Hepatocyte (in vitro differentiated cells): ENCODE data around the gene SPATA31D3. TPM values are rescaled to one million over a fixed set of nuclear protein-coding genes. Genes with fewer than 3 reads are reported as not detected.
"Not testable (repeated sequence)": the region's sequence is repeated elsewhere in the genome, so short reads cannot be mapped to it uniquely, and the experiment has no call there.

Experiments used
- DNase-seq: peaks from one replicate; pipeline ENCODE4 v3.0.0-alpha.2; 2016; ENCODE audit warnings: low spot score
- H2AFZ ChIP-seq: fragments of 200-600 bp; sonication (generic); 2 replicates; pipeline ENCODE4 v1.6.0; 2016; ENCODE audit warnings: antibody characterized with exemption, mild to moderate bottlenecking
- H3K27ac ChIP-seq: fragments of 200-600 bp; sonication (generic); 2 replicates; pipeline ENCODE4 v1.5.1; 2016; ENCODE audit warnings: mild to moderate bottlenecking
- H3K27me3 ChIP-seq: fragments of 200-600 bp; sonication (generic); 2 replicates; pipeline ENCODE4 v1.6.1; 2016
- H3K36me3 ChIP-seq: fragments of 200-600 bp; sonication (generic); replicated peaks from 2 replicates; pipeline ENCODE4 v1.5.1; 2016; ENCODE audit warnings: low read depth; ENCODE audit not compliant: insufficient read depth
- H3K4me1 ChIP-seq: fragments of 200-600 bp; sonication (generic); 2 replicates; pipeline ENCODE4 v1.5.1; 2016; ENCODE audit warnings: mild to moderate bottlenecking, moderate library complexity; ENCODE audit not compliant: insufficient read depth
- H3K4me2 ChIP-seq: fragments of 200-600 bp; sonication (generic); 2 replicates; pipeline ENCODE4 v1.6.0; 2016
- H3K4me3 ChIP-seq: fragments of 200-600 bp; sonication (generic); 2 replicates; pipeline ENCODE4 v1.5.1; 2016; ENCODE audit warnings: mild to moderate bottlenecking
- H3K79me2 ChIP-seq: fragments of 200-600 bp; sonication (generic); 2 replicates; pipeline ENCODE4 v1.6.0; 2017; ENCODE audit warnings: mild to moderate bottlenecking
- H3K9me2 ChIP-seq: fragments of 200-600 bp; sonication (generic); replicated peaks from 2 replicates; pipeline ENCODE4 v1.6.0; 2017; ENCODE audit warnings: mild to moderate bottlenecking; ENCODE audit not compliant: insufficient read depth
- H3K9me3 ChIP-seq: fragments of 200-600 bp; sonication (generic); 2 replicates; pipeline ENCODE4 v1.5.1; 2016; ENCODE audit warnings: low read depth, mild to moderate bottlenecking
- H4K20me1 ChIP-seq: fragments of 200-600 bp; sonication (generic); 2 replicates; pipeline ENCODE4 v1.6.0; 2016; ENCODE audit warnings: mild to moderate bottlenecking; ENCODE audit not compliant: insufficient read depth, poor library complexity, severe bottlenecking
- EZH2 ChIP-seq: fragments of 200-600 bp; sonication (generic); IDR thresholded peaks from 2 replicates; pipeline ENCODE4 v1.6.1; 2016; ENCODE audit warnings: antibody characterized with exemption, mild to moderate bottlenecking, borderline replicate concordance
- EZH2phosphoT487 ChIP-seq: fragments of 200-600 bp; sonication (generic); IDR thresholded peaks from one replicate; pipeline ENCODE4 v1.6.1; 2018; ENCODE audit warnings: antibody characterized with exemption, mild to moderate bottlenecking, low read depth, moderate library complexity; ENCODE audit not compliant: unreplicated experiment, severe bottlenecking
- WGBS: methylation state at CpG from one replicate; pipeline ENCODE4 v1.1.6; 2016; ENCODE audit warnings: low lambda C conversion rate; ENCODE audit errors: missing lambda C conversion rate; 5-methylcytosine and 5-hydroxymethylcytosine counted together
- polyA plus RNA-seq: library from polyadenylated mRNA; unstranded; fragments of >200 nt; fragmentation: Nextera tagmentation; extraction: Ambion mirVana; gene quantifications from 2 replicates; pipeline ENCODE4 v1.2.1, GENCODE V29; 2016
- total RNA-seq: library from RNA; depleted of rRNA; stranded (reverse); fragments of >200 nt; gene quantifications from 2 replicates; pipeline ENCODE4 v1.2.3, GENCODE V29; 2014
- TF ChIP-seq, protein P1 (sequence below): fragments of 200-600 bp; sonication (generic); IDR thresholded peaks from 2 replicates; pipeline ENCODE4 v1.5.1; 2016; ENCODE audit warnings: antibody characterized with exemption, mild to moderate bottlenecking; ENCODE audit not compliant: poor library complexity

SPATA31D3 gene
- total RNA-seq = not detected in 2 replicates
- polyA plus RNA-seq = not detected in 2 replicates

DNA sequence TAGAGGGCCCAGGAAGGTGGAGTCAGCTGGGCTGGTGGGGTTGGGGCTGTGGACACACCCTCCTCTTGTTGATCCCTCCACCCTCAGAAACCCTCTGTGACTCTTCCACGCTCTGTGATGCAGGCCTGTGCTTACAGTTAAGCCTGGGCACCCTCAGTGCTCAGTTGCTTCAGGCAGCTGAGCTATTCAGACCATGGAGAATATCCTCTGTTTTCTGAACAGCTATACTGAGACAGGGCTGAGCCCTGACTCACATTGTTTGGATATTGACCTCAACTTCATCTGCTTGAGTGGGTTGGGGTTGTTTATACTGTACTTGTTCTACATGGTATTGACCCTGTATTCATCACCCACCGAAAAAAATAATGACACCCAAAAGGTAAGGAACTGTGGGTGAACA is at the start of gene SPATA31D3:
SPATA31D3 (plus strand) TSS at position 108 of the 400 bp plus-strand sequence; CDS start at position 194, 86 bp downstream.
- not testable (repeated sequence) for H3K9me3 ChIP-seq, H3K9me2 ChIP-seq, H3K27me3 ChIP-seq, H3K79me2 ChIP-seq, H3K4me2 ChIP-seq, H4K20me1 ChIP-seq, H3K27ac ChIP-seq, H2AFZ ChIP-seq, H3K4me1 ChIP-seq, H3K4me3 ChIP-seq, H3K36me3 ChIP-seq, DNase-seq
- WGBS = no CpG with 5 or more reads among the region's 2 CpGs

DNA sequence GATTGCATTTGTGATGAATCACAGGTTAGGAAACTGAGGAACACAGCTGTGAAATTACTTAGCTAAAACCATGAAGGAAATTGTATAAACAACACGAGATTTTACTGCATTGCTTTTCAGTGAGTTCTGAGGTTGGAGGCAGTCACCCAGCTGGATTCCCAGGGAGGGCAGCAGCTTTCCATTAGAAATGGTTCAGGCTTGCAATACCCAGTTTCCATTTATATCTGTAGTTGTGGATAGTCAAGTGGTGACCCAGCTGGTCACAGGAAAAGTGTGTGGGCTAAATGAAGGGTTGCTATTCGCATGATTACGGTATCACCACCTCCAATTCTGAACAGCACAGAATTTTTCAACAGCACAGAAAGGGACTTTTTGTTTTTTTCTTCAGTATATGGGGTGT is 49.4 kb upstream of the SPATA31D3 start:
- no peak for DNase-seq
- Histone ChIP-seq H3K4me2 (no peak overlapping the region), H3K9me2 (no peaks in the 10 kb centered on the region), H4K20me1 (no peaks in the 10 kb centered on the region), H3K27me3 (no peaks in the 10 kb centered on the region), H3K9me3 (no peaks in the 10 kb centered on the region), H3K27ac (no peak overlapping the region), H3K79me2 (no peaks in the 10 kb centered on the region), H3K4me3 (no peak overlapping the region), H3K4me1 (peaks cover 2% of the 10 kb centered on the region), H3K36me3 (no peaks in the 10 kb centered on the region), H2AFZ (no peak overlapping the region)
- 92% methylated on average over 3 of the region's 3 CpGs for whole genome bisulfite sequencing
- no peak for TF ChIP-seq EZH2phosphoT487
- TF ChIP-seq EZH2 = no peak
- TF ChIP-seq, protein P1, sequence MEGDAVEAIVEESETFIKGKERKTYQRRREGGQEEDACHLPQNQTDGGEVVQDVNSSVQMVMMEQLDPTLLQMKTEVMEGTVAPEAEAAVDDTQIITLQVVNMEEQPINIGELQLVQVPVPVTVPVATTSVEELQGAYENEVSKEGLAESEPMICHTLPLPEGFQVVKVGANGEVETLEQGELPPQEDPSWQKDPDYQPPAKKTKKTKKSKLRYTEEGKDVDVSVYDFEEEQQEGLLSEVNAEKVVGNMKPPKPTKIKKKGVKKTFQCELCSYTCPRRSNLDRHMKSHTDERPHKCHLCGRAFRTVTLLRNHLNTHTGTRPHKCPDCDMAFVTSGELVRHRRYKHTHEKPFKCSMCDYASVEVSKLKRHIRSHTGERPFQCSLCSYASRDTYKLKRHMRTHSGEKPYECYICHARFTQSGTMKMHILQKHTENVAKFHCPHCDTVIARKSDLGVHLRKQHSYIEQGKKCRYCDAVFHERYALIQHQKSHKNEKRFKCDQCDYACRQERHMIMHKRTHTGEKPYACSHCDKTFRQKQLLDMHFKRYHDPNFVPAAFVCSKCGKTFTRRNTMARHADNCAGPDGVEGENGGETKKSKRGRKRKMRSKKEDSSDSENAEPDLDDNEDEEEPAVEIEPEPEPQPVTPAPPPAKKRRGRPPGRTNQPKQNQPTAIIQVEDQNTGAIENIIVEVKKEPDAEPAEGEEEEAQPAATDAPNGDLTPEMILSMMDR = no peak

DNA sequence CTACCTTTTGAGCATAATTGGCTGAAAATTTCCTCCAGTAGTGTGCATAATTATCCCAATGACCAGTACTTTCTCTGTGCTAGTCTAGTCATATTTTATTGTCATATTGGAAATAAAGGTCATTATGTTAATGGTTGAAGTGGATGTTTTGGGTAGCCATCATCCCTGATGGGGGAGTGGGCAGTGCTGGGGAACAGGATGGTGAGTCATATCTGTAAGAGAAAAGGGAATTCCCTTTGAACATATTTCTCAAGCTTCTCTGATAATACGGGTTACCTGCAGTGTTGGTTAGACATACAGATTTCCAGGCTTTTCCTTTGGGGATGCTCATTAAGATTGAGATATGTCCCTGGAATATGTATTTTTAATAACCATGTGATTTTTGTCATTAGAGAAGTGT is 48.4 kb upstream of the SPATA31D3 start:
- WGBS = 96% methylated on average over 1 of the region's 1 CpG
- no peak for TF ChIP-seq EZH2phosphoT487
- TF ChIP-seq, protein P1 = no peak
- TF ChIP-seq EZH2 = no peak
- Histone ChIP-seq H3K9me3 (no peaks in the 10 kb centered on the region), H4K20me1 (no peaks in the 10 kb centered on the region), H3K36me3 (no peaks in the 10 kb centered on the region), H2AFZ (no peak overlapping the region), H3K27ac (no peak overlapping the region), H3K4me2 (no peak overlapping the region), H3K9me2 (no peaks in the 10 kb centered on the region), H3K4me1 (peaks cover 2% of the 10 kb centered on the region), H3K27me3 (no peaks in the 10 kb centered on the region), H3K4me3 (no peak overlapping the region), H3K79me2 (no peaks in the 10 kb centered on the region)
- DNase-seq = no peak

DNA sequence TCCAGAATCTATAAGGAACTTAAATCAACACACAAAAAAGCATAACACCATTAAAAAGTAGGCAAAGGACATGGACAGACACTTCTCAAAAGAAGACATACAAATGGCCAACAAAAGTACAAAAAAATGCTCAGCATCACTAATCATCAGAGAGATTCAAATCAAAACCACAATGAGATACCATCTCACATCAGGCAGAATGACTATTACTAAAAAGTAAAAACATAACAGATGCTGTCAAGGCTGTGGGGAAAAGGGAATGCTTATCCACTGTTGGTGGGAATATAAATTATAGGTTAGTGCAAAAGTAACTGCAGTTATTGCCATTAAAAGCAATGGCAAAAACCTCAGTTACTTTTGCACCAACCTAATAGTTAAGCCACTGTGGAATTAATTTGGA is 47.2 kb upstream of the SPATA31D3 start:
- Histone ChIP-seq H3K27me3 (no peaks in the 10 kb centered on the region), H3K9me2 (no peaks in the 10 kb centered on the region), H4K20me1 (no peaks in the 10 kb centered on the region), H3K4me3 (no peak overlapping the region), H3K79me2 (no peaks in the 10 kb centered on the region), H3K9me3 (no peaks in the 10 kb centered on the region), H2AFZ (no peak overlapping the region), H3K27ac (no peak overlapping the region), H3K4me2 (no peak overlapping the region), H3K36me3 (no peaks in the 10 kb centered on the region), H3K4me1 (peaks cover 2% of the 10 kb centered on the region)
- TF ChIP-seq EZH2 = no peak
- no peak for TF ChIP-seq EZH2phosphoT487
- TF ChIP-seq, protein P1 = no peak
- no peak for DNase-seq
